Bronchial epithelial cell (primary cell): ENCODE results near the gene DPT. TPM values are rescaled to one million over a fixed set of nuclear protein-coding genes. Genes with fewer than 3 reads are reported as not detected.

Source experiments
- DNase-seq: peaks from one replicate; pipeline ENCODE4 v3.0.0-alpha.2; 2010; ENCODE audit warnings: low read depth
- FAIRE-seq: peaks from 2 replicates; lab custom pipeline; 2011; peaks lifted over from hg19 to GRCh38; lab: Jason Lieb, UNC
- H3K27me3 ChIP-seq: 2 replicates; pipeline ENCODE4 v1.5.1; 2011; ENCODE audit warnings: low read length; ENCODE audit not compliant: control insufficient read depth, insufficient read depth
- H3K36me3 ChIP-seq: 2 replicates; pipeline ENCODE4 v1.5.1; 2011; ENCODE audit warnings: low read length; ENCODE audit not compliant: control insufficient read depth, insufficient read depth
- H3K4me3 ChIP-seq: 2 replicates; pipeline ENCODE4 v1.5.1; 2011; ENCODE audit warnings: mild to moderate bottlenecking, low read depth, low read length, control low read depth
- CTCF ChIP-seq: IDR thresholded peaks from 2 replicates; pipeline ENCODE4 v1.5.1; 2011; ENCODE audit warnings: mild to moderate bottlenecking, moderate library complexity, low read length, control low read depth, inconsistent platforms; ENCODE audit not compliant: insufficient read depth, severe bottlenecking
- total RNA-seq: library from RNA; depleted of rRNA; stranded (reverse); fragments of >200 nt; gene quantifications from 2 replicates; pipeline ENCODE4 v1.2.1, GENCODE V29; 2014

DPT gene
- total RNA-seq, 1 donor from 2014 or later, result not detected

GRCh38 chr1:168671782-168672181 is 57.2 kb downstream of the DPT start:
- no peak for FAIRE-seq
- no peaks in the 10 kb centered on the region for H3K27me3 ChIP-seq
- no peak for TF ChIP-seq CTCF
- H3K4me3 ChIP-seq, result no peak overlapping the region
- no peak for DNase-seq
- no peaks in the 10 kb centered on the region for H3K36me3 ChIP-seq

GRCh38 chr1:168665975-168666374 is 63.0 kb downstream of the DPT start:
- FAIRE-seq, result no peak
- no peaks in the 10 kb centered on the region for H3K36me3 ChIP-seq
- no peak for TF ChIP-seq CTCF
- no peak for DNase-seq
- no peaks in the 10 kb centered on the region for H3K27me3 ChIP-seq
- H3K4me3 ChIP-seq, result no peak overlapping the region

- DNase-seq (peak; percentile 11), FAIRE-seq (no peak)
- Histone ChIP-seq H3K4me3 (no peak overlapping the region), H3K27me3 (no peaks in the 10 kb centered on the region), H3K36me3 (no peaks in the 10 kb centered on the region)
- no peak for TF ChIP-seq CTCF
Observed at GRCh38 chr1:168664069-168664834, 64.8 kb downstream of the DPT start.

- DNase-seq (no peak), FAIRE-seq (no peak)
- Histone ChIP-seq H3K4me3 (no peak overlapping the region), H3K36me3 (no peaks in the 10 kb centered on the region), H3K27me3 (no peaks in the 10 kb centered on the region)
- no peak for TF ChIP-seq CTCF
Observed at GRCh38 chr1:168656485-168656884, 72.5 kb downstream of the DPT start.

- no peak for TF ChIP-seq CTCF
- DNase-seq (peak; percentile 79), FAIRE-seq (no peak)
- Histone ChIP-seq H3K4me3 (no peak overlapping the region), H3K36me3 (no peaks in the 10 kb centered on the region), H3K27me3 (no peaks in the 10 kb centered on the region)
Observed at GRCh38 chr1:168654198-168654915, 74.6 kb downstream of the DPT start.
